Calu3 (cell line): ENCODE measurements around the gene LTB4R2. TPM values are rescaled to one million over a fixed set of nuclear protein-coding genes. Genes with fewer than 3 reads are reported as not detected.
A peak's percentile ranks its signal among the peaks of the same experiment; 100 is the strongest.

ENCODE experiments used
- BruUV-seq: library from RNA; stranded (reverse); fragments of 400-500 nt; replicated peaks from 2 replicates; lab custom pipeline; 2021; lab: Mats Ljungman, UMichigan
- CTCF ChIA-PET: fragments of 300-600 bp; sonication (Branson Sonifier 250); formaldehyde crosslinking; loops from one replicate; lab custom pipeline; 2022; ENCODE audit warnings: antibody characterized with exemption; lab: Charles Lee
- DNase-seq: peaks from one replicate; pipeline ENCODE4 v3.0.0; 2022
- H3K27ac Mint-ChIP-seq: one replicate; pipeline ENCODE4 v1.8.0; 2022; ENCODE audit warnings: mixed read lengths; ENCODE audit not compliant: unreplicated experiment
- H3K27me3 Mint-ChIP-seq: one replicate; pipeline ENCODE4 v1.8.0; 2022; ENCODE audit warnings: mixed read lengths; ENCODE audit not compliant: unreplicated experiment
- H3K36me3 Mint-ChIP-seq: one replicate; pipeline ENCODE4 v1.8.0; 2022; ENCODE audit warnings: mild to moderate bottlenecking, moderate library complexity, mixed read lengths; ENCODE audit not compliant: insufficient read depth, unreplicated experiment
- H3K4me1 Mint-ChIP-seq: one replicate; pipeline ENCODE4 v1.8.0; 2022; ENCODE audit warnings: mild to moderate bottlenecking, low read depth, mixed read lengths; ENCODE audit not compliant: unreplicated experiment
- H3K4me3 Mint-ChIP-seq: one replicate; pipeline ENCODE4 v1.8.0; 2022; ENCODE audit warnings: mild to moderate bottlenecking, low read depth, moderate library complexity, mixed read lengths; ENCODE audit not compliant: unreplicated experiment
- H3K9me3 Mint-ChIP-seq: one replicate; pipeline ENCODE4 v1.8.0; 2022; ENCODE audit warnings: low read depth, mixed read lengths; ENCODE audit not compliant: unreplicated experiment
- CTCF ChIP-seq: fragments of 200-600 bp; IDR thresholded peaks from one replicate; pipeline ENCODE4 v1.8.0; 2022; ENCODE audit warnings: antibody characterized with exemption; ENCODE audit not compliant: unreplicated experiment
- intact Hi-C: fragments of 100-400 bp; cut with micrococcal nuclease; formaldehyde crosslinking; loops from one replicate; pipeline ENCODE4 v1.10.0; 2022; ENCODE audit not compliant: unreplicated experiment
- total RNA-seq: library from RNA; stranded (reverse); gene quantifications from 2 replicates; pipeline ENCODE4 v1.2.3, GENCODE V29; 2022

LTB4R2 gene
- total RNA-seq, 1 experiment from 2014 or later: 19.3 TPM

GRCh38 chr14:24307156-24307574 lies 2.8 kb upstream of the LTB4R2 start:
- H3K27ac Mint-ChIP-seq: peak overlapping the region; percentile 63
- H3K4me3 Mint-ChIP-seq: peak overlapping the region; percentile 35

GRCh38 chr14:24307575-24308341 lies 2.2 kb upstream of the LTB4R2 start, which contains the start of gene CIDEB:
Gene CIDEB, minus strand, starts transcription at chr14:24307977. Its CDS starts 119 bp downstream, at chr14:24307858.
- Mint-ChIP-seq H3K27me3 (no peaks in the 10 kb centered on the region), H3K27ac (peak within 1 kb of the TSS; percentile 63), H3K4me3 (peak within 1 kb of the TSS; percentile 35), H3K9me3 (no peaks in the 10 kb centered on the region), H3K36me3 (peaks cover 44% of the 10 kb centered on the region), H3K4me1 (peaks cover 21% of the 10 kb centered on the region)
- no TSS peak for BruUV-seq
- intact Hi-C loops: no loop called here
- peak; percentile 86 for TF ChIP-seq CTCF
- CTCF ChIA-PET: interaction anchor here (0.5 to 2.2 kb wide), 13 partner anchors 8 to 123 kb away, joined by 3 to 18 read pairs (median 5); partner anchors contain the start of genes DHRS1, KHNYN, MDP1 and NOP9
- peak; percentile 65 for DNase-seq

More at GRCh38 chr14:24307156-24307574, 2.8 kb upstream of the LTB4R2 start:
- no TSS peak for BruUV-seq
- peaks cover 38% of the 10 kb centered on the region for H3K36me3 Mint-ChIP-seq
- no peaks in the 10 kb centered on the region for H3K27me3 Mint-ChIP-seq
- CTCF ChIA-PET: interaction anchor here (1.1 to 2.2 kb wide), 4 partner anchors 8 to 124 kb away, joined by 4 to 18 read pairs (median 10); partner anchors contain the start of genes DHRS1, KHNYN, NOP9 and TINF2
- no peak for DNase-seq
- H3K4me1 Mint-ChIP-seq: peaks cover 21% of the 10 kb centered on the region
- TF ChIP-seq CTCF: no peak
- intact Hi-C loops: no loop called here
- no peaks in the 10 kb centered on the region for H3K9me3 Mint-ChIP-seq

- H3K27me3 Mint-ChIP-seq: no peaks in the 10 kb centered on the region
- CTCF ChIA-PET: interaction anchor here (0.5 to 2.2 kb wide), 12 partner anchors 8 to 122 kb away, joined by 3 to 18 read pairs (median 4); partner anchors contain the start of genes DHRS1, KHNYN, MDP1 and NOP9
Observed at GRCh38 chr14:24308342-24309124, 1.4 kb upstream of the LTB4R2 start.

More at GRCh38 chr14:24308342-24309124, 1.4 kb upstream of the LTB4R2 start:
- TF ChIP-seq CTCF: no peak
- intact Hi-C loops: no loop called here
- Mint-ChIP-seq H3K9me3 (no peaks in the 10 kb centered on the region), H3K4me3 (no peak overlapping the region), H3K36me3 (peaks cover 44% of the 10 kb centered on the region), H3K4me1 (peaks cover 21% of the 10 kb centered on the region), H3K27ac (peak overlapping the region; percentile 63)
- no peak for DNase-seq
- BruUV-seq: no TSS peak
